SK-N-SH (cell line): ENCODE results near the gene C9orf50. TPM values are rescaled to one million over a fixed set of nuclear protein-coding genes. Genes with fewer than 3 reads are reported as not detected.

Source experiments
- CTCF ChIA-PET: fragments of 300-600, 350-600 bp; formaldehyde crosslinking; extraction: SDS; loops from one replicate; lab custom pipeline; 2021; lab: Yijun Ruan, JAX
- POLR2A ChIA-PET: fragments of 350-600 bp; sonication (Branson Sonifier 250); formaldehyde crosslinking; extraction: SDS; loops from one replicate; lab custom pipeline; 2020; ENCODE audit warnings: antibody characterized with exemption, inconsistent platforms; lab: Yijun Ruan, JAX
- DNase-seq: peaks from one replicate; pipeline ENCODE4 v3.0.0; 2012
- H2AFZ ChIP-seq: fragments of 200-600 bp; sonication (generic); 2 replicates; pipeline ENCODE4 v1.8.1; 2016; ENCODE audit warnings: antibody characterized with exemption, mild to moderate bottlenecking, low read depth
- H3F3A ChIP-seq: fragments of 200-600 bp; sonication (generic); replicated peaks from 2 replicates; pipeline ENCODE3; 2016; ENCODE audit warnings: antibody characterized with exemption, mild to moderate bottlenecking; ENCODE audit not compliant: insufficient read depth
- H3K27ac ChIP-seq, 2 experiments: fragments of 200-500 bp in 1 of 2; fragments of 200-600 bp in 1 of 2; sonication (Bioruptor generic) in 1 of 2; sonication (generic), shearing (Covaris generic) in 1 of 2; 2 replicates each; pipeline versions ENCODE4 v1.5.1 to v1.6.1; 2014 to 2016; ENCODE audit warnings: low read depth in 2 of 2, inconsistent platforms in 1 of 2, low read length in 1 of 2, mild to moderate bottlenecking in 1 of 2, mixed read lengths in 1 of 2
- H3K27me3 ChIP-seq: fragments of 200-600 bp; sonication (generic), shearing (Covaris generic); 2 replicates; pipeline ENCODE4 v1.6.1; 2016; ENCODE audit warnings: mixed run types; ENCODE audit not compliant: insufficient read depth
- H3K36me3 ChIP-seq, 2 experiments: fragments of 200-500 bp in 1 of 2; fragments of 200-600 bp in 1 of 2; sonication (Bioruptor generic) in 1 of 2; sonication (generic) in 1 of 2; replicated peaks in 1 of 2; 2 replicates each; pipeline versions ENCODE3 to v1.5.1; 2014 to 2016; ENCODE audit warnings: low read length in 1 of 2, mild to moderate bottlenecking in 1 of 2; ENCODE audit not compliant: insufficient read depth in 2 of 2, control insufficient read depth in 1 of 2
- H3K4me1 ChIP-seq, 2 experiments: fragments of 200-500 bp in 1 of 2; fragments of 200-600 bp in 1 of 2; sonication (Bioruptor generic) in 1 of 2; sonication (generic), shearing (Covaris generic) in 1 of 2; 2 replicates each; pipeline versions ENCODE4 v1.5.1 to v1.6.1; 2014 to 2016; ENCODE audit warnings: low read depth in 1 of 2, low read length in 1 of 2, mixed run types in 1 of 2; ENCODE audit not compliant: insufficient read depth in 2 of 2, control insufficient read depth in 1 of 2
- H3K4me2 ChIP-seq: fragments of 200-600 bp; sonication (generic), shearing (Covaris generic); 2 replicates; pipeline ENCODE4 v1.6.1; 2017; ENCODE audit warnings: mixed run types
- H3K4me3 ChIP-seq, 2 experiments: fragments of 200-500 bp in 1 of 2; fragments of 200-600 bp in 1 of 2; sonication (Bioruptor generic) in 1 of 2; sonication (generic), shearing (Covaris generic) in 1 of 2; 2 replicates each; pipeline versions ENCODE4 v1.5.1 to v1.8.1; 2014 to 2016; ENCODE audit warnings: low read depth in 2 of 2, inconsistent platforms in 1 of 2, low read length in 1 of 2, mild to moderate bottlenecking in 1 of 2, mixed read lengths in 1 of 2, moderate library complexity in 1 of 2
- H3K79me2 ChIP-seq: fragments of 200-600 bp; sonication (generic); 2 replicates; pipeline ENCODE4 v1.8.1; 2017; ENCODE audit warnings: mild to moderate bottlenecking; ENCODE audit not compliant: insufficient read depth
- H3K9ac ChIP-seq: fragments of 200-600 bp; sonication (generic); 2 replicates; pipeline ENCODE4 v1.6.1; 2017; ENCODE audit warnings: mixed run types
- H3K9me2 ChIP-seq: fragments of 200-600 bp; sonication (generic); 2 replicates; pipeline ENCODE4 v1.6.1; 2017; ENCODE audit warnings: mixed run types
- H3K9me3 ChIP-seq: fragments of 200-600 bp; sonication (generic); 2 replicates; pipeline ENCODE4 v1.6.1; 2017; ENCODE audit warnings: mixed run types, mild to moderate bottlenecking, moderate library complexity
- H4K20me1 ChIP-seq: fragments of 200-600 bp; sonication (generic); 2 replicates; pipeline ENCODE4 v1.6.1; 2017; ENCODE audit warnings: mild to moderate bottlenecking, mixed run types; ENCODE audit not compliant: insufficient read depth
- CHD2 ChIP-seq: fragments of 150-350 bp; IDR thresholded peaks from 2 replicates; pipeline ENCODE4 v1.6.1; 2018; ENCODE audit warnings: low read length; ENCODE audit not compliant: partially characterized antibody
- ELF1 ChIP-seq: IDR thresholded peaks from 2 replicates; pipeline ENCODE4 v1.4.0; 2012
- EZH2phosphoT487 ChIP-seq: fragments of 200-600 bp; sonication (generic); IDR thresholded peaks from 2 replicates; pipeline ENCODE4 v1.6.1; 2017; ENCODE audit warnings: low read depth, mixed run types, mild to moderate bottlenecking, antibody characterized with exemption, moderate library complexity, borderline replicate concordance
- FOXJ3 ChIP-seq: sonication (generic); formaldehyde crosslinking; IDR thresholded peaks from 2 replicates; pipeline ENCODE4 v1.5.1; 2020; ENCODE audit warnings: mild to moderate bottlenecking, missing genetic modification reagents
- GABPA ChIP-seq: IDR thresholded peaks from 2 replicates; pipeline ENCODE4 v1.4.0; 2012; ENCODE audit warnings: low read depth, mild to moderate bottlenecking
- IRF3 ChIP-seq: fragments of 150-350 bp; IDR thresholded peaks from 2 replicates; pipeline ENCODE4 v1.6.1; 2016; ENCODE audit warnings: mild to moderate bottlenecking, low read depth, low read length
- MAX ChIP-seq: IDR thresholded peaks from 2 replicates; pipeline ENCODE4 v1.4.0; 2012; ENCODE audit warnings: low read depth
- MEF2A ChIP-seq: IDR thresholded peaks from 2 replicates; pipeline ENCODE4 v1.4.0; 2012; ENCODE audit warnings: low read depth, borderline replicate concordance
- NFIC ChIP-seq: IDR thresholded peaks from 2 replicates; pipeline ENCODE4 v1.4.0; 2012; ENCODE audit warnings: borderline replicate concordance
- POLR2AphosphoS5 ChIP-seq: IDR thresholded peaks from 2 replicates; pipeline ENCODE4 v1.6.1; 2012; ENCODE audit warnings: low read depth, low read length
- RAD21 ChIP-seq: IDR thresholded peaks from 2 replicates; pipeline ENCODE4 v1.6.1; 2012; ENCODE audit warnings: mild to moderate bottlenecking, low read length
- RXRA ChIP-seq: IDR thresholded peaks from 2 replicates; pipeline ENCODE4 v1.4.0; 2012; ENCODE audit warnings: low read depth, mild to moderate bottlenecking, borderline replicate concordance
- SIN3A ChIP-seq: IDR thresholded peaks from 2 replicates; pipeline ENCODE4 v1.6.1; 2012; ENCODE audit warnings: low read depth, mild to moderate bottlenecking, low read length, moderate library complexity, borderline replicate concordance
- TAF1 ChIP-seq: IDR thresholded peaks from 2 replicates; pipeline ENCODE4 v1.6.1; 2012; ENCODE audit warnings: low read depth, mild to moderate bottlenecking, low read length, moderate library complexity, borderline replicate concordance
- TEAD4 ChIP-seq: IDR thresholded peaks from 2 replicates; pipeline ENCODE4 v1.4.0; 2012; ENCODE audit warnings: mild to moderate bottlenecking, borderline replicate concordance; ENCODE audit not compliant: insufficient read depth
- USF2 ChIP-seq: fragments of 150-350 bp; IDR thresholded peaks from 2 replicates; pipeline ENCODE4 v1.6.1; 2017; ENCODE audit warnings: antibody characterized with exemption, low read length, low read depth, borderline replicate concordance
- YY1 ChIP-seq: IDR thresholded peaks from 2 replicates; pipeline ENCODE4 v1.4.0; 2012; ENCODE audit warnings: low read depth, mild to moderate bottlenecking
- WGBS: methylation state at CpG from one replicate; pipeline ENCODE4 v1.1.6; 2017; ENCODE audit warnings: low lambda C conversion rate; 5-methylcytosine and 5-hydroxymethylcytosine counted together
- polyA plus RNA-seq, 3 experiments: library from polyadenylated mRNA; depleted of rRNA; stranded (reverse); fragments of >200 nt; gene quantifications; 2 replicates each; pipeline ENCODE4 v1.2.3, GENCODE V29; 2012

C9orf50 gene
- polyA plus RNA-seq, 1 of the 3 experiments (the other 2 are of a cell fraction) = 0.30 TPM

- Histone ChIP-seq H3K4me2 (no peak overlapping the region), H3F3A (no peaks in the 10 kb centered on the region), H3K27ac (no peak overlapping the region)
Measured at GRCh38 chr9:129562917-129563316, 58.0 kb downstream of the C9orf50 start.

GRCh38 chr9:129562514-129562913, 58.4 kb downstream of the C9orf50 start:
- Histone ChIP-seq H3K4me2 (no peak overlapping the region), H3K4me3 (no peak overlapping the region), H3K27me3 (no peaks in the 10 kb centered on the region), H3K4me1 (peaks cover 9 to 27% of the 10 kb centered on the region in 2 experiments), H3K79me2 (no peaks in the 10 kb centered on the region), H4K20me1 (no peaks in the 10 kb centered on the region), H3K9ac (no peak overlapping the region), H3K9me3 (no peaks in the 10 kb centered on the region), H3F3A (no peaks in the 10 kb centered on the region), H3K27ac (no peak overlapping the region), H3K36me3 (no peaks in the 10 kb centered on the region), H3K9me2 (no peaks in the 10 kb centered on the region), H2AFZ (no peak overlapping the region)
- TF ChIP-seq CHD2 (no peak), TEAD4 (no peak), NFIC (no peak), IRF3 (no peak), TAF1 (no peak), ELF1 (no peak), YY1 (no peak), FOXJ3 (no peak), RAD21 (no peak), USF2 (no peak), GABPA (no peak), SIN3A (no peak), MEF2A (no peak), POLR2AphosphoS5 (no peak), RXRA (no peak), EZH2phosphoT487 (no peak), MAX (no peak)
- DNase-seq = no peak
- CTCF ChIA-PET = interaction anchor here (0.7 kb wide), 1 partner anchor 10 kb away, joined by 3 read pairs; no protein-coding TSS in a partner anchor
- 87% methylated on average over 12 of the region's 12 CpGs for WGBS
- POLR2A ChIA-PET = interaction anchor here (1.3 to 1.8 kb wide), 3 partner anchors 67 to 385 kb away, joined by 3 read pairs; partner anchors contain the start of gene IER5L

More at GRCh38 chr9:129562917-129563316, 58.0 kb downstream of the C9orf50 start:
- CTCF ChIA-PET = no interaction called here
- 87% methylated on average over 8 of the region's 8 CpGs for WGBS
- H3K79me2 ChIP-seq = no peaks in the 10 kb centered on the region
- no peak overlapping the region for H3K4me3 ChIP-seq
- POLR2A ChIA-PET = no interaction called here
- no peak for DNase-seq
- TF ChIP-seq ELF1 = no peak
- TF ChIP-seq, all 33 proteins: peak for 0
- H3K9ac ChIP-seq = no peak overlapping the region
- H3K27me3 ChIP-seq = no peaks in the 10 kb centered on the region
- no peaks in the 10 kb centered on the region for H4K20me1 ChIP-seq
- peaks cover 6 to 27% of the 10 kb centered on the region in 2 experiments for H3K4me1 ChIP-seq
- no peaks in the 10 kb centered on the region for H3K36me3 ChIP-seq
- no peaks in the 10 kb centered on the region for H3K9me3 ChIP-seq
- no peaks in the 10 kb centered on the region for H3K9me2 ChIP-seq
- H2AFZ ChIP-seq = no peak overlapping the region

Other genes starting within 250 kb of the C9orf50 start
- 75.0 and 78.3 TPM in 2 replicates for gene NTMT1, start 5.1 kb upstream of the C9orf50 start, polyA plus RNA-seq (2012; rRNA removed)
- 35.9 and 37.5 TPM in 2 replicates for gene ASB6, start 21.1 kb upstream of the C9orf50 start, polyA plus RNA-seq (2012; rRNA removed)
- 0.83 and 0.84 TPM in 2 replicates for gene PRRX2, start 44.5 kb upstream of the C9orf50 start, polyA plus RNA-seq (2012; rRNA removed)
- gene PTGES, start 131.9 kb upstream of the C9orf50 start, polyA plus RNA-seq (2012; rRNA removed) = 3.2 and 5.2 TPM in 2 replicates
- gene TOR1B, start 182.1 kb upstream of the C9orf50 start, polyA plus RNA-seq (2012; rRNA removed) = 37.4 and 50.2 TPM in 2 replicates
- 85.3 and 120 TPM in 2 replicates for gene TOR1A, start 203.0 kb upstream of the C9orf50 start, polyA plus RNA-seq (2012; rRNA removed)
- 59.2 and 70.8 TPM in 2 replicates for gene C9orf78, start 214.2 kb upstream of the C9orf50 start, polyA plus RNA-seq (2012; rRNA removed)
- 17.7 and 22.5 TPM in 2 replicates for gene USP20, start 214.4 kb upstream of the C9orf50 start, polyA plus RNA-seq (2012; rRNA removed)